Measurements from ENCODE around the gene AURKA.

- TF ChIP-seq CTCF (IDR thresholded peaks at IDR 0.05; ENCODE audit: borderline replicate concordance, extremely low read depth, low read length, poor library complexity, severe bottlenecking): no peak
- no peak for TF ChIP-seq EZH2 (IDR thresholded peaks at IDR 0.05; ENCODE audit: borderline replicate concordance, low read depth, low read length, severe bottlenecking)
Observed at GRCh38 chr20:56358600-56359211, 33.3 kb downstream of the AURKA start, which contains the start of gene FAM210B.

All from DND-41 (cell line).